Neural crest cell (in vitro differentiated cells): ENCODE measurements around the gene RETREG1. TPM values are rescaled to one million over a fixed set of nuclear protein-coding genes. Genes with fewer than 3 reads are reported as not detected.
A peak's percentile ranks its signal among the peaks of the same experiment; 100 is the strongest.

Source experiments
- DNase-seq: peaks from one replicate; pipeline ENCODE4 v3.0.0; 2021; ENCODE audit warnings: low read depth, mixed read lengths, low spot score
- H3K27ac Mint-ChIP-seq: one replicate; pipeline ENCODE4 v1.8.0; 2021; ENCODE audit warnings: mild to moderate bottlenecking, mixed read lengths; ENCODE audit not compliant: unreplicated experiment
- H3K27me3 Mint-ChIP-seq: 2 replicates; pipeline ENCODE4 v1.8.0; 2021; ENCODE audit warnings: low read depth, mild to moderate bottlenecking, mixed read lengths
- H3K36me3 Mint-ChIP-seq: 2 replicates; pipeline ENCODE4 v1.8.0; 2021; ENCODE audit warnings: low read depth, mild to moderate bottlenecking, mixed read lengths
- H3K4me1 Mint-ChIP-seq: 2 replicates; pipeline ENCODE4 v1.8.0; 2021; ENCODE audit warnings: mixed read lengths
- H3K4me3 Mint-ChIP-seq: one replicate; pipeline ENCODE4 v1.8.0; 2021; ENCODE audit warnings: mild to moderate bottlenecking, mixed read lengths
- H3K9me3 Mint-ChIP-seq: 2 replicates; pipeline ENCODE4 v1.8.0; 2021; ENCODE audit warnings: mixed read lengths
- long read RNA-seq: library from polyadenylated mRNA; unstranded; transcript quantifications from one replicate; pipeline ENCODE4 v2.0.0, GENCODE V29; 2020
- total RNA-seq: library from RNA; stranded (reverse); gene quantifications from 2 replicates; pipeline ENCODE4 v1.2.1, GENCODE V29; 2021
- TF ChIP-seq, protein P1 (sequence below): fragments of 200-600 bp; sonication (generic); conservative IDR thresholded peaks from 2 replicates; pipeline ENCODE4 v1.5.0; 2021; ENCODE audit warnings: antibody characterized with exemption, mild to moderate bottlenecking

Gene RETREG1, protein sequence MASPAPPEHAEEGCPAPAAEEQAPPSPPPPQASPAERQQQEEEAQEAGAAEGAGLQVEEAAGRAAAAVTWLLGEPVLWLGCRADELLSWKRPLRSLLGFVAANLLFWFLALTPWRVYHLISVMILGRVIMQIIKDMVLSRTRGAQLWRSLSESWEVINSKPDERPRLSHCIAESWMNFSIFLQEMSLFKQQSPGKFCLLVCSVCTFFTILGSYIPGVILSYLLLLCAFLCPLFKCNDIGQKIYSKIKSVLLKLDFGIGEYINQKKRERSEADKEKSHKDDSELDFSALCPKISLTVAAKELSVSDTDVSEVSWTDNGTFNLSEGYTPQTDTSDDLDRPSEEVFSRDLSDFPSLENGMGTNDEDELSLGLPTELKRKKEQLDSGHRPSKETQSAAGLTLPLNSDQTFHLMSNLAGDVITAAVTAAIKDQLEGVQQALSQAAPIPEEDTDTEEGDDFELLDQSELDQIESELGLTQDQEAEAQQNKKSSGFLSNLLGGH
- 4.6 and 6.2 TPM in 2 replicates for total RNA-seq
- long read RNA-seq: 0 reads

DNA sequence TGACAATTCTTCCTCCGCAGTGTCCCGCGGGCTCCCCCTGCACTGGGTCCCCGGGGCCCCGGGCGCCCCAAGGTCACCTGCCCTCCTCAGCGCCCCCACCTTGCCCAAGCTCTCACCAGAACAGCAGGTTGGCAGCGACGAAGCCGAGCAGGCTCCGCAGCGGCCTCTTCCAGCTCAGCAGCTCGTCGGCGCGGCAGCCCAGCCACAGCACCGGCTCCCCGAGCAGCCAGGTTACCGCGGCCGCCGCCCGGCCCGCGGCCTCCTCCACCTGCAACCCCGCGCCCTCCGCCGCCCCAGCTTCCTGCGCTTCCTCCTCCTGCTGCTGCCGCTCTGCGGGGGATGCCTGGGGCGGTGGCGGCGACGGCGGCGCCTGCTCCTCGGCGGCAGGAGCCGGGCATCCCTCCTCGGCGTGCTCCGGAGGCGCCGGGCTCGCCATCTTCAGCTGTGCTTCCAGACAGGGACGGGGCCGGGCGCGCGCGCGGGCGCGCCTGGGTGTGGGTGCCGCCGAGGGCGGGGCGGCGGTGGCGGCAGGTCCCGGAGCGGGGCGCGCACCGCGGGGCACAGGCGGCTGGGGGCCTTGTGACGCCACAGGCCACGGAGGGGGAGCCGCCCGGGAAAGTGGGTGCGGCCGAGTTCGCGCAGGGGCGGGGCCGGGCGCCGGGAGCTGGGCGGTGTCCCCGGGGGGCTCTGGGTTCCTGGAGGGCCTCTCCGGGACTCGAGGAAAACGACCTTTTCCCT, at the start of gene RETREG1:
RETREG1 (minus strand) TSS at position 462 of the 738 bp plus-strand sequence; CDS start at position 436, 26 bp downstream.
- peak; percentile 39 for DNase-seq
- peaks cover 20% of the 10 kb centered on the region for H3K27me3 Mint-ChIP-seq
- H3K27ac Mint-ChIP-seq: no peak within 1 kb of the TSS
- peak within 1 kb of the TSS; percentile 88 for H3K4me3 Mint-ChIP-seq
- TF ChIP-seq, protein P1, sequence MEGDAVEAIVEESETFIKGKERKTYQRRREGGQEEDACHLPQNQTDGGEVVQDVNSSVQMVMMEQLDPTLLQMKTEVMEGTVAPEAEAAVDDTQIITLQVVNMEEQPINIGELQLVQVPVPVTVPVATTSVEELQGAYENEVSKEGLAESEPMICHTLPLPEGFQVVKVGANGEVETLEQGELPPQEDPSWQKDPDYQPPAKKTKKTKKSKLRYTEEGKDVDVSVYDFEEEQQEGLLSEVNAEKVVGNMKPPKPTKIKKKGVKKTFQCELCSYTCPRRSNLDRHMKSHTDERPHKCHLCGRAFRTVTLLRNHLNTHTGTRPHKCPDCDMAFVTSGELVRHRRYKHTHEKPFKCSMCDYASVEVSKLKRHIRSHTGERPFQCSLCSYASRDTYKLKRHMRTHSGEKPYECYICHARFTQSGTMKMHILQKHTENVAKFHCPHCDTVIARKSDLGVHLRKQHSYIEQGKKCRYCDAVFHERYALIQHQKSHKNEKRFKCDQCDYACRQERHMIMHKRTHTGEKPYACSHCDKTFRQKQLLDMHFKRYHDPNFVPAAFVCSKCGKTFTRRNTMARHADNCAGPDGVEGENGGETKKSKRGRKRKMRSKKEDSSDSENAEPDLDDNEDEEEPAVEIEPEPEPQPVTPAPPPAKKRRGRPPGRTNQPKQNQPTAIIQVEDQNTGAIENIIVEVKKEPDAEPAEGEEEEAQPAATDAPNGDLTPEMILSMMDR: no peak
- H3K4me1 Mint-ChIP-seq: peaks cover 8% of the 10 kb centered on the region
- no peaks in the 10 kb centered on the region for H3K9me3 Mint-ChIP-seq
- no peaks in the 10 kb centered on the region for H3K36me3 Mint-ChIP-seq

DNA sequence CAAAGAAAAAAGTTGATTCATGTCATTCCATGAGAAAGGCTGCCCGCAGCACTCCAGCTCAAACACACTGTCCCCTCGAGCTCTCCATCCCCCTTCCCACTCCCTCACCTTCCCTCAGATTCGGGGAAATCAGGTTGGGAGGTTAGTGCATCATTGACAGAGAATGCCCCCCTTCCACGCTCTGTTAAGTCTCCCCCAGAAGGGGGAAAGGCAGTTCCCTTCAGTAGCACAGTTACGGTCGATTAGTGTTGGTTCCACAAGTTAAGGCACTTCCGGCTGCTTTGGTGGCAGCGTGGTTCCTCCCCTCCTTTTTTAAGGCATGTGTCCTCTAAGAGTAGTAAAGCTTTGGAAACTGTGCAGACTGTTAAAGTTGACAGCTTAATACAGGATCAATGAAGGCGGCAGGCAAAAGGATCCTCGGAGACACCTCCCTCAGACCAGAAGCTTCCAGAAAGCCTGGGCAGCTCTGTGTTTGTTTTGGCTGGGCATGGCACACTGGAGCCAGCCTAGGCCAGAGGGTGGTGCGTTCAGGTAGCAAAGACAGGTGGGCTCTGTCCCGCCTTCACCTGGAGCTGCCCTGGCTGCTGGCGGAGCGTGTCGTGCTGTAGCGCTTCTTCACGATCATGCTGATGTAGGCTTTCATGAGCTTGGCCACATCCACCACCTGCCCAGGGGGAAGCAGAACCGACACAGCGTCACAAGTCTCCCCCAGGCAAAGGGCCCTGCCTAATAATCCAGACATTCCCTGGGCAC, 49.5 kb upstream of the RETREG1 start:
- TF ChIP-seq, protein P1: no peak
- Mint-ChIP-seq H3K9me3 (no peaks in the 10 kb centered on the region), H3K4me1 (peaks cover 3% of the 10 kb centered on the region), H3K4me3 (no peak overlapping the region), H3K36me3 (peaks cover 20% of the 10 kb centered on the region), H3K27ac (peak overlapping the region; percentile 94), H3K27me3 (no peaks in the 10 kb centered on the region)
- DNase-seq: no peak

DNA sequence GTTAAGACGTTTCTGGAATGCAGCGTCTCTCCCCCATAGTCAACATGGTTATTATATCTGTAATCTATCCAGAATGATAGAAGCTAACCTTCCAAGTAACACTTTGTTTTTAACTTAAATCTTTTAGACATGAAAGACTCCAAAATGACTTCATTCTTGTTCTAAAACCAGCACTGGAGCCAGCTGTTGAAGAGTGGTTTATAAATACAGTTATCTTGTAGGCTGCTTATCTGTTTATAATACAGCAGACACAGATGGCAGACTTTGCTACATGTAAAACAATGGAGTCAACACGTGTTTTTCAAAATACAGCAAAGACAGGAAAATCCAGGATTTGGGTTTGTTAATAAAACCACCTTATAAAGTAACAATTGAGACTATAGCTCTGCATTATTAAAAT, 48.8 kb upstream of the RETREG1 start:
- Mint-ChIP-seq H3K4me1 (peaks cover 3% of the 10 kb centered on the region), H3K27ac (no peak overlapping the region), H3K27me3 (no peaks in the 10 kb centered on the region), H3K9me3 (no peaks in the 10 kb centered on the region), H3K4me3 (no peak overlapping the region), H3K36me3 (peaks cover 16% of the 10 kb centered on the region)
- DNase-seq: no peak
- TF ChIP-seq, protein P1: no peak

DNA sequence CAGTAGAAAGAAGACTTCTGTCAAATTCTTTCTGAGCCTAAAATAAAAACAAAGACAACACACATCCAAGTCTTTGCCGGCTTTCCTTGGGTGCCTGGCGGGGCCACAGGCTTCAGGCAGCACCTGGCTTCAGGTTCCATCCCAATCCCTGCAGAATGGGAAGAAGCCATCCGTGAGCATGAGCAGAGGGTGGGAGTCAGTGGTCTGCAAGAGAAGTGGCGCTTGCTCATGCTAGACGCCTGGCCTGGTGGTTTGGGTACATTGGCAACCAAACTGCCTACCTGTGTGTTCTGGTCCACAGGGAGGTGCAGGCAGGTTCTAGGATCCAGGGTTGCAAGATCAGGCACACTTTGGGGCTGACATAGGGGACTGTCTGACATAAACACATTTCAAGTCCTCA, 47.6 kb upstream of the RETREG1 start:
- H3K9me3 Mint-ChIP-seq: no peaks in the 10 kb centered on the region
- no peak overlapping the region for H3K27ac Mint-ChIP-seq
- H3K36me3 Mint-ChIP-seq: peaks cover 11% of the 10 kb centered on the region
- H3K4me3 Mint-ChIP-seq: no peak overlapping the region
- peaks cover 3% of the 10 kb centered on the region for H3K4me1 Mint-ChIP-seq
- TF ChIP-seq, protein P1: no peak
- no peak for DNase-seq
- no peaks in the 10 kb centered on the region for H3K27me3 Mint-ChIP-seq

DNA sequence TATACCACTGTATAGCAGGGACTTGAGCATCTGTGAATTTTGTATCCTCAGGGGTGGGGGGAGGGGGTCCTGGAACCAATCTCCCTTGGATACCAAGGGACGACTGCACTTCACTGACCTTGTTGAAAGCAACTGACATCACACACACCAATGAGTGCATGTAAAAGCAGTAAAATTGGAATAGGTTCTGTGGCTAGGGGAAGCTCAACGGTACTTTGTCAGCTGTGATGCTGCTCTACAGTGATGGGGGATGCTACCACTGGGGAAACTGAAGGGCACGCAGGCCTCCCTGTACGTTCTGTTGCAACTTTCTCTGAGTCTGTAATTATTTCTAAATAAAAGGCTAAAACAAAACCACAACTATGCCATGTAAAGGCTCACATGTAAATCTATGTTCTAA, 47.0 kb upstream of the RETREG1 start:
- Mint-ChIP-seq H3K27me3 (no peaks in the 10 kb centered on the region), H3K4me1 (peaks cover 3% of the 10 kb centered on the region)

More for the DNA sequence above, 47.0 kb upstream of the RETREG1 start:
- no peaks in the 10 kb centered on the region for H3K9me3 Mint-ChIP-seq
- H3K36me3 Mint-ChIP-seq: peaks cover 11% of the 10 kb centered on the region
- peak overlapping the region; percentile 39 for H3K4me3 Mint-ChIP-seq
- no peak for DNase-seq
- TF ChIP-seq, protein P1: no peak
- H3K27ac Mint-ChIP-seq: no peak overlapping the region
